H9 (cell line): ENCODE measurements around the gene NCK1. TPM values are rescaled to one million over a fixed set of nuclear protein-coding genes. Genes with fewer than 3 reads are reported as not detected.

Experiments used
- DNase-seq: peaks from one replicate; pipeline ENCODE4 v3.0.0-alpha.2; 2017
- H2AFZ ChIP-seq: one replicate; pipeline ENCODE4 v1.6.1; 2013; ENCODE audit warnings: mild to moderate bottlenecking, low read length, control low read depth, moderate library complexity
- H2AK5ac ChIP-seq: 2 replicates; pipeline ENCODE4 v1.6.1; 2013; ENCODE audit warnings: low read length, control low read depth, mixed read lengths; ENCODE audit not compliant: insufficient read length
- H2BK120ac ChIP-seq: one replicate; pipeline ENCODE4 v1.6.1; 2013; ENCODE audit warnings: low read depth, mild to moderate bottlenecking, low read length, control low read depth, inconsistent platforms; ENCODE audit not compliant: poor library complexity, severe bottlenecking
- H2BK12ac ChIP-seq: 2 replicates; pipeline ENCODE4 v1.6.1; 2013; ENCODE audit warnings: low read length, control low read depth, mixed read lengths, low read depth; ENCODE audit not compliant: insufficient read length
- H2BK15ac ChIP-seq: 2 replicates; pipeline ENCODE4 v1.6.1; 2013; ENCODE audit warnings: low read depth, low read length, control low read depth
- H2BK20ac ChIP-seq: one replicate; pipeline ENCODE4 v1.6.1; 2013; ENCODE audit warnings: low read depth, mild to moderate bottlenecking, low read length, control low read depth, inconsistent platforms; ENCODE audit not compliant: poor library complexity, severe bottlenecking
- H2BK5ac ChIP-seq: 2 replicates; pipeline ENCODE4 v1.6.1; 2013; ENCODE audit warnings: low read length, control low read depth, mixed read lengths; ENCODE audit not compliant: insufficient read length
- H3K14ac ChIP-seq: 2 replicates; pipeline ENCODE4 v1.6.1; 2013; ENCODE audit warnings: low read length, control low read depth; ENCODE audit not compliant: insufficient read depth
- H3K18ac ChIP-seq: 2 replicates; pipeline ENCODE4 v1.6.1; 2013; ENCODE audit warnings: low read depth, mild to moderate bottlenecking, mixed read lengths, low read length, control low read depth; ENCODE audit not compliant: insufficient read length
- H3K23ac ChIP-seq: 2 replicates; pipeline ENCODE4 v1.6.1; 2013; ENCODE audit warnings: low read length, control low read depth, mixed read lengths, low read depth; ENCODE audit not compliant: insufficient read length
- H3K23me2 ChIP-seq: 2 replicates; pipeline ENCODE4 v1.6.1; 2013; ENCODE audit warnings: low read depth, mild to moderate bottlenecking, mixed read lengths, low read length, control low read depth; ENCODE audit not compliant: insufficient read length, poor library complexity, severe bottlenecking
- H3K27ac ChIP-seq: 2 replicates; pipeline ENCODE4 v1.5.1; 2013; ENCODE audit warnings: low read length, control low read depth, mixed read lengths, low read depth; ENCODE audit not compliant: insufficient read length
- H3K27me3 ChIP-seq: 2 replicates; pipeline ENCODE4 v1.6.1; 2013; ENCODE audit warnings: low read length, control low read depth, inconsistent platforms; ENCODE audit not compliant: insufficient read depth
- H3K4ac ChIP-seq: 2 replicates; pipeline ENCODE4 v1.6.1; 2013; ENCODE audit warnings: low read depth, mild to moderate bottlenecking, control low read depth, inconsistent platforms, low read length, moderate library complexity
- H3K4me1 ChIP-seq: 2 replicates; pipeline ENCODE4 v1.6.1; 2013; ENCODE audit warnings: low read length, control low read depth, inconsistent platforms; ENCODE audit not compliant: insufficient read depth
- H3K4me2 ChIP-seq: 2 replicates; pipeline ENCODE4 v1.6.1; 2013; ENCODE audit warnings: low read length, control low read depth, mixed read lengths; ENCODE audit not compliant: insufficient read length, insufficient read depth
- H3K56ac ChIP-seq: 2 replicates; pipeline ENCODE4 v1.6.1; 2013; ENCODE audit warnings: low read depth, mild to moderate bottlenecking, mixed read lengths, low read length, control low read depth; ENCODE audit not compliant: insufficient read length
- H3K79me1 ChIP-seq: 2 replicates; pipeline ENCODE4 v1.6.1; 2013; ENCODE audit warnings: low read depth, mild to moderate bottlenecking, moderate library complexity, low read length, control low read depth, inconsistent platforms; ENCODE audit not compliant: insufficient read depth, poor library complexity, severe bottlenecking
- H3K79me2 ChIP-seq: 2 replicates; pipeline ENCODE4 v1.6.1; 2013; ENCODE audit warnings: low read length, control low read depth, inconsistent platforms; ENCODE audit not compliant: insufficient read depth
- H3K9ac ChIP-seq: 2 replicates; pipeline ENCODE4 v1.6.1; 2013; ENCODE audit warnings: low read length, control low read depth, mixed read lengths; ENCODE audit not compliant: insufficient read length; ENCODE audit errors: extremely low read depth
- H3K9me3 ChIP-seq: one replicate; pipeline ENCODE4 v1.6.1; 2013; ENCODE audit warnings: low read depth, low read length, inconsistent platforms; ENCODE audit not compliant: control insufficient read depth
- H3T11ph ChIP-seq: one replicate; pipeline ENCODE4 v1.6.1; 2013; ENCODE audit warnings: mild to moderate bottlenecking, low read length, control low read depth, inconsistent platforms
- H4K20me1 ChIP-seq: one replicate; pipeline ENCODE4 v1.6.1; 2013; ENCODE audit not compliant: control insufficient read depth, insufficient read length, insufficient read depth
- H4K5ac ChIP-seq: 2 replicates; pipeline ENCODE4 v1.6.1; 2013; ENCODE audit warnings: low read depth, mild to moderate bottlenecking, mixed read lengths, low read length, control low read depth; ENCODE audit not compliant: insufficient read length
- H4K8ac ChIP-seq: replicated peaks from 2 replicates; pipeline ENCODE4 v1.6.1; 2013; ENCODE audit warnings: low read length, control low read depth, mixed read lengths, low read depth; ENCODE audit not compliant: insufficient read length
- H4K91ac ChIP-seq: 2 replicates; pipeline ENCODE4 v1.6.1; 2013; ENCODE audit warnings: low read depth, mild to moderate bottlenecking, moderate library complexity, mixed read lengths, low read length, control low read depth; ENCODE audit not compliant: insufficient read length
- H3K27ac Mint-ChIP-seq, 3 experiments: 2 replicates in 2 of 3; 3 replicates in 1 of 3; pipeline ENCODE4 v1.8.0; 2020 to 2021; ENCODE audit warnings: mixed read lengths in 3 of 3, mild to moderate bottlenecking in 1 of 3, moderate library complexity in 1 of 3
- H3K27me3 Mint-ChIP-seq: 2 replicates; pipeline ENCODE4 v1.8.0; 2021; ENCODE audit warnings: low read depth, mild to moderate bottlenecking, moderate library complexity, mixed read lengths
- H3K36me3 Mint-ChIP-seq, 3 experiments: 2 replicates in 2 of 3; 3 replicates in 1 of 3; pipeline ENCODE4 v1.8.0; 2020 to 2021; ENCODE audit warnings: low read depth in 3 of 3, mixed read lengths in 3 of 3; ENCODE audit not compliant: insufficient read depth in 1 of 3
- H3K4me1 Mint-ChIP-seq, 2 experiments: 2 replicates each; pipeline ENCODE4 v1.8.0; 2020; ENCODE audit warnings: mixed read lengths in 2 of 2
- H3K4me3 Mint-ChIP-seq, 2 experiments: 2 replicates in 1 of 2; 3 replicates in 1 of 2; pipeline ENCODE4 v1.8.0; 2020 to 2021; ENCODE audit warnings: mild to moderate bottlenecking in 2 of 2, mixed read lengths in 2 of 2, moderate library complexity in 1 of 2
- H3K9me3 Mint-ChIP-seq, 2 experiments: 2 replicates in 1 of 2; 3 replicates in 1 of 2; pipeline ENCODE4 v1.8.0; 2020; ENCODE audit warnings: mild to moderate bottlenecking in 2 of 2, mixed read lengths in 2 of 2, moderate library complexity in 1 of 2
- CTCF ChIP-seq: fragments of 200-600 bp; sonication (generic); conservative IDR thresholded peaks from 3 replicates; pipeline ENCODE4 v1.8.0; 2021; ENCODE audit warnings: antibody characterized with exemption, mild to moderate bottlenecking
- WGBS: extraction: QIAGEN DNeasy Blood & Tissue Kit; methylation state at CpG from one replicate; pipeline ENCODE4 v1.1.7; 2013; ENCODE audit warnings: missing lambda C conversion rate, low lambda C conversion rate, mixed read lengths; ENCODE audit not compliant: insufficient read length; ENCODE audit errors: extremely low coverage; 5-methylcytosine and 5-hydroxymethylcytosine counted together
- total RNA-seq: library from RNA; stranded (reverse); gene quantifications from 2 replicates; pipeline ENCODE4 v1.2.1, GENCODE V29; 2021

The NCK1 gene
- total RNA-seq, 1 experiment from 2014 or later = 26.4 TPM

- H3K9ac ChIP-seq = no peak overlapping the region
- H2BK120ac ChIP-seq = no peak overlapping the region
- no peaks in the 10 kb centered on the region for H3K9me3 ChIP-seq
- no peak overlapping the region for H3T11ph ChIP-seq
- H3K4me3 Mint-ChIP-seq = no peak overlapping the region
- H3K27ac ChIP-seq = no peak overlapping the region
- H3K27me3 Mint-ChIP-seq = peaks cover 12% of the 10 kb centered on the region
- H3K9me3 Mint-ChIP-seq = peaks cover 0 to 1% of the 10 kb centered on the region in 2 experiments; a peak in 2 of 5 replicates
- H3K23me2 ChIP-seq = peaks cover 12% of the 10 kb centered on the region
- H3K18ac ChIP-seq = no peak overlapping the region
- no peak for DNase-seq
- H4K91ac ChIP-seq = no peak overlapping the region
- H3K4ac ChIP-seq = no peak overlapping the region
- no peak overlapping the region for H3K4me2 ChIP-seq
- H4K5ac ChIP-seq = no peak overlapping the region
- no peak overlapping the region for H3K14ac ChIP-seq
- H4K8ac ChIP-seq = no peak overlapping the region
- peaks cover 19 to 20% of the 10 kb centered on the region in 2 experiments for H3K4me1 Mint-ChIP-seq
- H3K27me3 ChIP-seq = no peaks in the 10 kb centered on the region; the same call in 1 of the 2 replicates
- no peak overlapping the region for H2BK5ac ChIP-seq
- H2BK20ac ChIP-seq = no peak overlapping the region
- no peak for TF ChIP-seq CTCF
- H3K4me1 ChIP-seq = no peaks in the 10 kb centered on the region
- H2BK15ac ChIP-seq = no peak overlapping the region
- no peak overlapping the region for H3K27ac Mint-ChIP-seq
- peaks cover 2% of the 10 kb centered on the region; the same call in 1 of the 2 replicates for H3K79me2 ChIP-seq
- no peaks in the 10 kb centered on the region for H4K20me1 ChIP-seq
- no peaks in the 10 kb centered on the region for H3K79me1 ChIP-seq
- no peak overlapping the region for H2AFZ ChIP-seq
- no peak overlapping the region for H2AK5ac ChIP-seq
- no peak overlapping the region for H3K56ac ChIP-seq
- peaks cover 0 to 4% (median under 1%) of the 10 kb centered on the region in 3 experiments; a peak in 5 of 7 replicates for H3K36me3 Mint-ChIP-seq
- H2BK12ac ChIP-seq = no peak overlapping the region
- H3K23ac ChIP-seq = no peak overlapping the region
- WGBS = no CpG with 5 or more reads among the region's 1 CpG
Measured at GRCh38 chr3:136817448-136817847, 44.6 kb upstream of the NCK1 start.
